ENCODE data around the gene CDRT15.
"Not testable (repeated sequence)": the region's sequence is repeated elsewhere in the genome, so short reads cannot be mapped to it uniquely, and the experiment has no call there.

The CDRT15 gene

DNA sequence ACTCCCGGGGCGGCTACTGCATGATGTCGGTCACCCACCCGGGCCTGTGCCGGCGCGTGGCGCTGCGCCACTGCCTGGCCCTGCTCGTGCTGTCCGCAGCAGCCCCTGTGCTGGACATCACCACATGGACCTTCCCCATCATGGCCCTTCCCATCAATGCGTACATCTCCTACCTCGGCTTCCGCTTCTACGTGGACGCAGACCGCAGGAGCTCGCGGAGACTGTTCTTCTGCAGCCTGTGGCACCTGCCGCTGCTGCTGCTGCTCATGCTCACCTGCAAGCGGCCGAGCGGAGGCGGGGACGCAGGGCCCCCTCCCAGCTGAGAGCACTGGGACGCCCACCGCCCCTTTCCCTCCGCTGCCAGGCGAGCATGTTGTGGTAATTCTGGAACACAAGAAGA, 29.8 kb downstream of the CDRT15 start:
- DNase-seq, result no peak

DNA sequence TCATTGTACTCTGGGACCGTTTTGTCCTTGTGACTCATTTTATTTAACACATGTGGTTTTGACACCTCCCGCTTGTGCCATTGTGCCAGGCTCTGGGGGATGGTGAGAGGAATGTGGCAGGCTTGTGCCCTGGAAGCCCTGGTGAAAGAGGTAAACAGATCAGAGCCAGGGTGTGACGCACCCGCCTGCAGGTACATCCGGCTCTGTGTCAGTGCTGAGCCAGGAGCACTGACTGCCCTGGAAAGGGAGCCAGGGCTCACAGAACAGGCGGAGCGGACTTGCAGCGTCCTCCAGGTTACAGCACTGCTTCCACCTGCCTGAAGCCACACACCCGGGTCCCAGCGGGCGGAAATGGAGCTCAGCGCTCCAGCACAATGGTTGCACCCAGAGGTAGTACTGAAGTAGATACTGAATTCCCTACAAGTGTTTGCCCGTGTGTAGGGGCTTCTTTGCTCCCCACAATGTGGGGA, 30.6 kb downstream of the CDRT15 start:
- DNase-seq, result no peak

GRCh38 chr17:14205380-14205779, 31.3 kb downstream of the CDRT15 start:
- DNase-seq, result no peak

GRCh38 chr17:14204546-14204945, 32.1 kb downstream of the CDRT15 start:
- no peak for DNase-seq

DNA sequence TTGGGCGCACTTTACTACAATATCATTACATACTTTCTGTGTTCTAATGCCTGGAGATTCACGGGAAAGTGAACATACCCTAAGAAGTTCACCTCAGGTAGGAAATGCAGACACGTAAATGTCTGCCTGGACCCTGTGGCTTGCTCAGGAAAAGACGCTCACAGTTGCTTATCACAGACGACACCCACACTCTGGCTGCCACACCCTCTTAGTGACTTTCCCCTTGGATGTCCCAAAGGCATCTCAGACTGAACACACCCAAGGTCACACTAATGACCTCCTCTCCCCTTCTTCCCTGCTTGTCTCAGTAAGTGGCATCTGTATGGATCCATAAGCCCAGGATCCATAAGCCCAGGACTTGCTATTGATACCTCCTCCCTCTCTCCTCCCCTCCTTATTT, 32.6 kb downstream of the CDRT15 start:
- no peak for DNase-seq

DNA sequence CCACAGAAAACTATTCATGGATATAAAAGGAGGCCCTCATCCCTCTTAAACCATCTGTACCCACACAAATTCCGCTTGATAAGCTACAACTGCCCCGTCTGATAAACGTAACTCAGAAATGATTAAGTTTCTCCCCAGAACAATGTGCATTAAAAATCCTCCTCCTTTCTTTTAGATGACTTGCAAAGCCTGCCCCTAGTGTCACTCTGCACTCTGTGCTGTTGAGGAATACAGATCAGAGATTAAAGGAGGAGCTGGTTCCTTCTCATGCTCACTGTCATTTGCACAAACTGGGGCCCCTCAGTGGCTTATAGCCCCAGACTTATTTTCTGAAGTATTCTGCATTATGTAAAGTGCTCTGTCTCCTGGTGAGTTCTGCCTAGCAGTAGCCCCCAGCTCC, 33.3 kb downstream of the CDRT15 start:
- no peak for DNase-seq

GRCh38 chr17:14202388-14203166, 34.1 kb downstream of the CDRT15 start:
- no peak for DNase-seq

GRCh38 chr17:14201988-14202380, 34.7 kb downstream of the CDRT15 start:
- DNase-seq, result no peak

GRCh38 chr17:14201021-14201987, 35.4 kb downstream of the CDRT15 start:
- DNase-seq, result peak; percentile 5

GRCh38 chr17:14200354-14200753, 36.3 kb downstream of the CDRT15 start:
- no peak for DNase-seq

DNA sequence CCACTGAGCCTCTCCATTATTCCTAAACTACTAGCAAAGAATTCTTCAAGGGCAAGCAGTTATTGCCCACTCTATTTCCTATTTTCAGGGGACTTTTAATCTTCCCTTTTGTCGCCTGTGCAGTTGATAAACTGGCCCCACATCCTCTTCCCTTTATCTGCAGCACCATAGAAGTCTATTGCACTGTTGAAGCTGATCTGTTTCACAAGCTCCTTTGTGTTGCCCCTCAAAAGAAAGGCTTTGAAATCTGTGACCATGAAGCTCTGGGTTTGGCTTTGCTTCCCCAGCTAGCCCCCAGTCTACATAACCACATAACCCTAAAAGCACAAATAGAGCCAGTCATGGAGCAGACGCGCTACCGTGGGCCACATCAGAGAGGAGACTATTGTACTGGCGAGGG, 37.1 kb downstream of the CDRT15 start:
- no peak for DNase-seq

GRCh38 chr17:14198575-14198974, 38.1 kb downstream of the CDRT15 start:
- DNase-seq, result no peak

GRCh38 chr17:14198013-14198412, 38.6 kb downstream of the CDRT15 start:
- DNase-seq, result peak; percentile 1

- DNase-seq, result no peak
Observed at GRCh38 chr17:14197586-14197985, 39.1 kb downstream of the CDRT15 start.

DNA sequence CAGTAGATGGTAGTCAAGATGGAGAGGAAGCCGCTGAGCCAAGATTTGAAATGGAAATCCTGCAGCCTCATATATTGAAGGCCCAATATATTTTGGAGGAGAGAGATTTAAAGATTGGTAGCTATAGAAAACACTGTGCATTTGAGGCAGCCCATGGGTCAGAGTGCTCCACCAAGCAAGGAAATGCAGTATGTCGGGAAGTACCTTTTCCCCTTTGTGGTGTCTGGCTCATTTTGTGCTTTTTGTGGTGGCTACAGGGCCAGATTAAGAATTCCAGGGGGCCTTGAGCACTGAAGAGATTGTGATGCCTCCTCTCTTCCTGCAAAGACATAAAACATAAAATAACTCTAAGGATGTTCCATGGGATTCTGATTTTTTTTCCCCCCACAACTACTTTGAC, 39.6 kb downstream of the CDRT15 start:
- DNase-seq, result no peak

DNA sequence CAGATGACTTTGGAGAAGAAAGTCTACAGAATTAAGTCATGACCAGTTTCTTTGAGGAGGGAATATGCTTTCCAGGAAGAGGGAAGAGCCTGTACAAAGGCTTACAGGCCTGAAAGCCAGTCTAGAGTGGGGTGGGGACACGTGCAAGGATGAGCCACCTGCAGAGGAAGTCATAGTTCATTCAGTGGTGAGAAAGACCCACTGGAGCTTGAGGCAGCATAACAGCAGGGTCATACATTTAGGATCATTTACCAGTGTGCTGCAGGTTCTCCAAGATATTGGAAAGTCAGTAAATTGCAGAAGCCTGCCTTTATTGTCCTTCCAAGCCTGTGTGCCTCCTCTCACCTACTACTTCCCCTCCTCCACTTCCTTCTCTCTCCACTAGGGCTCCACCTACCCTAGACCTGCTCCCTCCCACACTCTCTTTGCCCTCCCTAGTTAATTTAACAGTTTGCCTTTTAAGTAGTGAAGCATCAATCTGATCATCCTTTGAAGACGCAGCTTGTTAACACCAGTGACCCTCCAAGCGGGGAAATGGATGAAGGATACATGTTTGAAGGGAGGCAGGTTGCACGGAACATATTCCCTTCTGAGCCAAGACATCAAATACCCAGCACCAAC, 40.2 kb downstream of the CDRT15 start:
- no peak for DNase-seq

GRCh38 chr17:14192636-14193344, 43.9 kb downstream of the CDRT15 start:
- DNase-seq, result not testable (repeated sequence)

DNA sequence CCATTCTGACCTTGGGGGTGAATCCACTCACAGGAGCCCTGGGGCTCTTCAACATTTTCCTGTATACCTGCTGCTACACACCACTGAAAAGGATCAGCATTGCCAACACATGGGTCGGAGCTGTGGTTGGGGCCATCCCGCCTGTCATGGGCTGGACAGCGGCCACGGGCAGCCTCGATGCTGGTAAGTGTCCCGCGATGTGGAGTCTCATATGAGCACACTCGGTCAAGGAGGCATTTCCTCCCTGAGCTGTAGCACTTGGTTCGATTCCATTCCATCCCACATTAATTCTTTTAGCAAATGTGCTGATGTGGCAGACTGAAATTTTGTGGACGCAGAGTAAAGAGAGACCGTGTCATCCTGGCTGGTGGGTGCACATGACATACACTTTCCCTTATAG, 44.6 kb downstream of the CDRT15 start:
- not testable (repeated sequence) for DNase-seq

GRCh38 chr17:14191469-14191868, 45.2 kb downstream of the CDRT15 start:
- DNase-seq, result not testable (repeated sequence)

- DNase-seq, result not testable (repeated sequence)
Observed at GRCh38 chr17:14190774-14191173, 45.9 kb downstream of the CDRT15 start.

DNA sequence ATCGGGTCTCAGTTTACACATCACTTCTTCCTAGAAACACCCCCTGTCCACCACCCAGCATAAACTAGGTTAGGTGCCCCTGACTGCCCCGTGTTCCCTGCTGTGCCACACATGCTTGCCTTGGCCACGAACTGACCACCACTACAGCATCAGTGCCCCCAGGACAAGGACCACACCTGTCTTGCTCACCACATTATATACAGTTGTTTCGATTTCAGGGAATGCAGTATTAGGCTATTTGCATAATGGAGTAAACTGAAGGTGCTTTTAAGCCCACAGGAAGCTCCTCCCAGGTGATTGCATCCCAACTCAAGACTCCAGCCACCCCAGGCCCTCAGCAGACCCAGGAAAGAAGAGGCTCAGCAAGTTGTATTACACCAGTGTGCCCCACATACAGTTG, 50.2 kb downstream of the CDRT15 start:
- DNase-seq, result not testable (repeated sequence)

Measured in DMS79 treated with DMSO at 0.1 percent for 48 hours (cell line).